Skeletal muscle tissue (tissue), 4 donors: Measurements from ENCODE around the gene PRKN. TPM values are rescaled to one million over a fixed set of nuclear protein-coding genes. Genes with fewer than 3 reads are reported as not detected.
A peak's percentile ranks its signal among the peaks of the same experiment; 100 is the strongest.

ENCODE experiments used
- H3K27ac ChIP-seq: one replicate; pipeline ENCODE4 v1.7.0; 2013; ENCODE audit warnings: mild to moderate bottlenecking, low read depth, low read length, inconsistent platforms
- H3K27me3 ChIP-seq, 3 donors: one replicate each; pipeline ENCODE4 v1.7.0; 2013; ENCODE audit warnings: low read length in 3 of 3; ENCODE audit not compliant: control insufficient read depth in 3 of 3, insufficient read depth in 3 of 3
- H3K36me3 ChIP-seq, 3 donors: one replicate each; pipeline ENCODE4 v1.7.0; 2013; ENCODE audit warnings: low read length in 3 of 3; ENCODE audit not compliant: control insufficient read depth in 3 of 3, insufficient read depth in 3 of 3
- H3K4me1 ChIP-seq, 3 donors: one replicate each; pipeline ENCODE4 v1.7.0; 2013; ENCODE audit warnings: low read length in 3 of 3, mild to moderate bottlenecking in 3 of 3; ENCODE audit not compliant: control insufficient read depth in 3 of 3, insufficient read depth in 3 of 3
- H3K4me3 ChIP-seq, 3 donors: one replicate each; pipeline ENCODE4 v1.7.0; 2013; ENCODE audit warnings: low read length in 3 of 3
- H3K9ac ChIP-seq, 3 donors: one replicate each; pipeline ENCODE4 v1.7.0; 2013; ENCODE audit warnings: low read length in 3 of 3, mild to moderate bottlenecking in 3 of 3, moderate library complexity in 2 of 3, low read depth in 1 of 3
- H3K9me3 ChIP-seq, 3 donors: one replicate each; pipeline ENCODE4 v1.7.0; 2013; ENCODE audit warnings: low read length in 3 of 3; ENCODE audit not compliant: control insufficient read depth in 3 of 3
- total RNA-seq: library from RNA; depleted of rRNA; stranded (reverse); fragments of >200 nt; gene quantifications from one replicate; pipeline ENCODE4 v1.2.3, GENCODE V29; 2014
- donor health status: Osteomylitis.

The PRKN gene
- total RNA-seq, 1 donor from 2014 or later: 16.7 TPM

GRCh38 chr6:161445021-161445799, 1282.4 kb downstream of the PRKN start:
- no peaks in the 10 kb centered on the region for H3K9me3 ChIP-seq
- peak overlapping the region; percentile 30 for H3K27ac ChIP-seq
- H3K9ac ChIP-seq: peak overlapping the region; percentile 38 to 72 (median 65)
- peaks cover 10 to 22% (median 13%) of the 10 kb centered on the region in 3 donors for H3K4me1 ChIP-seq
- H3K27me3 ChIP-seq: no peaks in the 10 kb centered on the region
- no peaks in the 10 kb centered on the region for H3K36me3 ChIP-seq
- H3K4me3 ChIP-seq: peak overlapping the region; percentile 45 to 59 (median 50)

GRCh38 chr6:161444464-161444863, 1283.1 kb downstream of the PRKN start:
- H3K4me3 ChIP-seq: peak overlapping the region in 2 of 3 donors; percentile 34 to 59
- peak overlapping the region in 2 of 3 donors; percentile 65 to 72 for H3K9ac ChIP-seq

GRCh38 chr6:161443848-161444247, 1283.7 kb downstream of the PRKN start:
- peaks cover 10 to 29% (median 21%) of the 10 kb centered on the region in 3 donors for H3K4me1 ChIP-seq
- H3K27me3 ChIP-seq: no peaks in the 10 kb centered on the region
- H3K4me3 ChIP-seq: no peak overlapping the region
- peak overlapping the region in 1 of 3 donors; percentile 33 for H3K9ac ChIP-seq
- H3K9me3 ChIP-seq: no peaks in the 10 kb centered on the region
- H3K27ac ChIP-seq: no peak overlapping the region
- no peaks in the 10 kb centered on the region for H3K36me3 ChIP-seq

More at GRCh38 chr6:161444464-161444863, 1283.1 kb downstream of the PRKN start:
- Histone ChIP-seq H3K27me3 (no peaks in the 10 kb centered on the region), H3K27ac (no peak overlapping the region), H3K36me3 (no peaks in the 10 kb centered on the region), H3K4me1 (peaks cover 10 to 24% (median 16%) of the 10 kb centered on the region in 3 donors), H3K9me3 (no peaks in the 10 kb centered on the region)

GRCh38 chr6:161442420-161442819, 1285.1 kb downstream of the PRKN start:
- no peak overlapping the region for H3K4me3 ChIP-seq
- H3K27ac ChIP-seq: no peak overlapping the region
- no peaks in the 10 kb centered on the region for H3K9me3 ChIP-seq
- H3K9ac ChIP-seq: no peak overlapping the region
- H3K4me1 ChIP-seq: peaks cover 10 to 32% (median 21%) of the 10 kb centered on the region in 3 donors
- H3K27me3 ChIP-seq: no peaks in the 10 kb centered on the region
- no peaks in the 10 kb centered on the region for H3K36me3 ChIP-seq

- Histone ChIP-seq H3K36me3 (no peaks in the 10 kb centered on the region), H3K27ac (no peak overlapping the region), H3K4me1 (peaks cover 10 to 34% (median 24%) of the 10 kb centered on the region in 3 donors), H3K9ac (no peak overlapping the region), H3K27me3 (no peaks in the 10 kb centered on the region), H3K4me3 (no peak overlapping the region), H3K9me3 (no peaks in the 10 kb centered on the region)
Observed at GRCh38 chr6:161440299-161440698, 1287.3 kb downstream of the PRKN start.

- H3K4me1 ChIP-seq: peaks cover 7 to 34% (median 19%) of the 10 kb centered on the region in 3 donors
- no peaks in the 10 kb centered on the region for H3K27me3 ChIP-seq
- peak overlapping the region; percentile 73 for H3K27ac ChIP-seq
- H3K4me3 ChIP-seq: peak overlapping the region; percentile 18 to 59 (median 56)
- H3K9me3 ChIP-seq: no peaks in the 10 kb centered on the region
- no peaks in the 10 kb centered on the region for H3K36me3 ChIP-seq
- H3K9ac ChIP-seq: peak overlapping the region; percentile 41 to 60 (median 45)
Observed at GRCh38 chr6:161439093-161439492, 1288.5 kb downstream of the PRKN start.

GRCh38 chr6:161438430-161439030, 1289.0 kb downstream of the PRKN start:
- H3K27ac ChIP-seq: peak overlapping the region; percentile 73
- H3K9ac ChIP-seq: peak overlapping the region; percentile 41 to 60 (median 45)
- H3K9me3 ChIP-seq: no peaks in the 10 kb centered on the region

GRCh38 chr6:161437851-161438250, 1289.7 kb downstream of the PRKN start:
- Histone ChIP-seq H3K27me3 (no peaks in the 10 kb centered on the region), H3K27ac (no peak overlapping the region), H3K4me3 (no peak overlapping the region), H3K9me3 (no peaks in the 10 kb centered on the region), H3K36me3 (no peaks in the 10 kb centered on the region), H3K9ac (no peak overlapping the region), H3K4me1 (peaks cover 8 to 33% (median 19%) of the 10 kb centered on the region in 3 donors)

More at GRCh38 chr6:161438430-161439030, 1289.0 kb downstream of the PRKN start:
- Histone ChIP-seq H3K36me3 (no peaks in the 10 kb centered on the region), H3K4me3 (peak overlapping the region; percentile 18 to 59 (median 56)), H3K4me1 (peaks cover 8 to 32% (median 19%) of the 10 kb centered on the region in 3 donors), H3K27me3 (no peaks in the 10 kb centered on the region)

- H3K4me1 ChIP-seq: peaks cover 8 to 33% (median 16%) of the 10 kb centered on the region in 3 donors
- H3K4me3 ChIP-seq: no peak overlapping the region
- no peaks in the 10 kb centered on the region for H3K36me3 ChIP-seq
- no peak overlapping the region for H3K9ac ChIP-seq
- no peaks in the 10 kb centered on the region for H3K27me3 ChIP-seq
- H3K27ac ChIP-seq: no peak overlapping the region
- H3K9me3 ChIP-seq: no peaks in the 10 kb centered on the region
Observed at GRCh38 chr6:161436106-161436876, 1291.3 kb downstream of the PRKN start.
